ENCODE results near the gene PDZD8.

DNA sequence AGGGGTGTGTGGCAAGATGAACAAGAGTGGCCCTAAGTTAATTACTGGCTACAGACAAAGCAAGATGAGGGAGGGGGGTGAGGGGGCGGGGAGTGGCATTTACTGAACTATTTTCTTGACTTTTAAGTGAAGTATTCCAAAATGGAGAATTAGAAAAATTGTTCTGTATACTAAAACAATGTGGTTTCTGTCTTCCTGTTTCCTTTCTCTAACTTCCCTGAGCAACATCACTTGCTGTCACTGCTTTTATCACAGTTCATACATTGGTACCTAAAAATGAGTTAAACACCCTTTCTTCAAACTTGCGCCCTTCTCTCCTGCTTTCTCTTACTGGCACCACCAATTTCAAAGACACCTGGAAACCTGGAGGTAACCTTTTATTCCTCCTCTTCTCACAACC lies 21.6 kb downstream of the PDZD8 start:
- TF ChIP-seq CTCF (IDR thresholded peaks at IDR 0.05; ENCODE audit: low read depth, low read length, poor library complexity, severe bottlenecking) (no peak), EZH2phosphoT487 (IDR thresholded peaks at IDR 0.05; ENCODE audit: borderline replicate concordance, low read length) (no peak)

Measured in DOHH2 (cell line).